CD14-positive monocyte (primary cell): ENCODE results near the gene CDH15. TPM values are rescaled to one million over a fixed set of nuclear protein-coding genes. Genes with fewer than 3 reads are reported as not detected.
A peak's percentile ranks its signal among the peaks of the same experiment; 100 is the strongest.

Experiments
- DNase-seq, 3 donors: peaks; one replicate each; pipeline ENCODE4 v3.0.0-alpha.2; 2011 to 2022
- H2AFZ ChIP-seq: 2 replicates; pipeline ENCODE4 v1.6.0; 2012; ENCODE audit warnings: mild to moderate bottlenecking, low read depth, low read length, inconsistent platforms; ENCODE audit not compliant: insufficient read depth, poor library complexity, severe bottlenecking
- H3K27ac ChIP-seq, 2 donors: 1 replicate in 1 of 2; 2 replicates in 1 of 2; pipeline ENCODE4 v1.5.1; 2012 to 2013; ENCODE audit warnings: low read length in 2 of 2, control low read depth in 1 of 2, inconsistent platforms in 1 of 2, low read depth in 1 of 2, mild to moderate bottlenecking in 1 of 2
- H3K27me3 ChIP-seq, 2 donors: one replicate each; pipeline versions ENCODE4 v1.6.0 to v1.6.1; 2011 to 2013; ENCODE audit warnings: low read length in 2 of 2; ENCODE audit not compliant: control insufficient read depth in 2 of 2, insufficient read depth in 2 of 2
- H3K36me3 ChIP-seq, 2 donors: replicated peaks in 1 of 2; 1 replicate in 1 of 2; 2 replicates in 1 of 2; pipeline versions ENCODE4 v1.5.1 to v1.6.1; 2012 to 2013; ENCODE audit warnings: low read length in 2 of 2, control low read depth in 1 of 2, inconsistent platforms in 1 of 2, mild to moderate bottlenecking in 1 of 2; ENCODE audit not compliant: insufficient read depth in 2 of 2, control insufficient read depth in 1 of 2
- H3K4me1 ChIP-seq, 2 donors: 1 replicate in 1 of 2; 2 replicates in 1 of 2; pipeline versions ENCODE4 v1.5.1 to v1.6.1; 2012 to 2013; ENCODE audit warnings: low read length in 2 of 2, control low read depth in 1 of 2, inconsistent platforms in 1 of 2, mild to moderate bottlenecking in 1 of 2, moderate library complexity in 1 of 2; ENCODE audit not compliant: insufficient read depth in 2 of 2, control insufficient read depth in 1 of 2
- H3K4me2 ChIP-seq: replicated peaks from 2 replicates; pipeline ENCODE3; 2012; ENCODE audit warnings: low read length, moderate library complexity, mild to moderate bottlenecking; ENCODE audit not compliant: poor library complexity, severe bottlenecking; ENCODE audit errors: extremely low read depth
- H3K4me3 ChIP-seq, 3 experiments: fragments of 200-600 bp in 1 of 3; sonication (generic) in 1 of 3; replicated peaks in 1 of 3; 1 replicate in 2 of 3; 2 replicates in 1 of 3; pipeline ENCODE4 v1.5.1; 2011 to 2013; ENCODE audit warnings: low read length in 3 of 3, mild to moderate bottlenecking in 3 of 3, control low read depth in 2 of 3, low read depth in 2 of 3, inconsistent platforms in 1 of 3, moderate library complexity in 1 of 3
- H3K79me2 ChIP-seq: 2 replicates; pipeline ENCODE4 v1.6.0; 2012; ENCODE audit warnings: mild to moderate bottlenecking, control low read depth, inconsistent platforms, low read length, moderate library complexity; ENCODE audit not compliant: insufficient read depth
- H3K9ac ChIP-seq: 2 replicates; pipeline ENCODE4 v1.6.0; 2017; ENCODE audit warnings: low read length, mild to moderate bottlenecking; ENCODE audit not compliant: insufficient read depth, poor library complexity, severe bottlenecking
- H3K9me3 ChIP-seq, 2 donors: replicated peaks in 1 of 2; 1 replicate in 1 of 2; 2 replicates in 1 of 2; pipeline versions ENCODE4 v1.5.1 to v1.6.1; 2012 to 2013; ENCODE audit warnings: low read length in 2 of 2, control low read depth in 1 of 2; ENCODE audit not compliant: control insufficient read depth in 1 of 2, insufficient read depth in 1 of 2
- H4K20me1 ChIP-seq: 2 replicates; pipeline ENCODE4 v1.6.0; 2012; ENCODE audit warnings: mild to moderate bottlenecking, low read length, control low read depth, moderate library complexity; ENCODE audit not compliant: insufficient read depth
- H3K27ac Mint-ChIP-seq, 7 donors: one replicate each; pipeline ENCODE4 v1.8.0; 2020; ENCODE audit warnings: mild to moderate bottlenecking in 7 of 7, mixed read lengths in 7 of 7, moderate library complexity in 6 of 7, inconsistent platforms in 2 of 7
- H3K27me3 Mint-ChIP-seq, 3 donors: one replicate each; pipeline ENCODE4 v1.8.0; 2021 to 2022; ENCODE audit warnings: low read depth in 3 of 3, mild to moderate bottlenecking in 3 of 3, mixed read lengths in 3 of 3, moderate library complexity in 3 of 3, inconsistent platforms in 1 of 3
- H3K36me3 Mint-ChIP-seq, 2 donors: one replicate each; pipeline ENCODE4 v1.8.0; 2020; ENCODE audit warnings: mixed read lengths in 2 of 2, inconsistent platforms in 1 of 2, mild to moderate bottlenecking in 1 of 2
- H3K4me1 Mint-ChIP-seq: one replicate; pipeline ENCODE4 v1.8.0; 2020; ENCODE audit warnings: mild to moderate bottlenecking, mixed read lengths
- H3K4me3 Mint-ChIP-seq, 2 donors: one replicate each; pipeline ENCODE4 v1.8.0; 2020; ENCODE audit warnings: mild to moderate bottlenecking in 2 of 2, mixed read lengths in 2 of 2, moderate library complexity in 1 of 2
- H3K9me3 Mint-ChIP-seq, 7 donors: one replicate each; pipeline ENCODE4 v1.8.0; 2020 to 2022; ENCODE audit warnings: mixed read lengths in 7 of 7, mild to moderate bottlenecking in 6 of 7, moderate library complexity in 6 of 7, inconsistent platforms in 2 of 7
- WGBS: methylation state at CpG from one replicate; pipeline ENCODE4 v1.1.5; 2013; ENCODE audit warnings: missing lambda C conversion rate; ENCODE audit not compliant: insufficient coverage; 5-methylcytosine and 5-hydroxymethylcytosine counted together
- intact Hi-C, 2 donors: fragments of 100-400 bp; cut with micrococcal nuclease; formaldehyde crosslinking; loops; one replicate each; pipeline versions ENCODE4 v1.15.0 to v1.15.1; 2023
- polyA plus RNA-seq, 3 donors: library from polyadenylated mRNA; depleted of rRNA in 1 of 3; unstranded in 2 of 3; stranded (reverse) in 1 of 3; fragments of 300-500 nt in 2 of 3; fragments of >200 nt in 1 of 3; fragmentation: Illumina TruSeq in 2 of 3; gene quantifications; 1 replicate in 2 of 3; 2 replicates in 1 of 3; pipeline ENCODE4 v1.2.3, GENCODE V29; 2012 to 2021
- TF ChIP-seq, protein P1 (sequence below): fragments of 200-600 bp; IDR thresholded peaks from one replicate; pipeline ENCODE4 v1.8.0; 2022; ENCODE audit warnings: antibody characterized with exemption, mild to moderate bottlenecking

The CDH15 gene
- polyA plus RNA-seq, 3 donors: not detected

DNA sequence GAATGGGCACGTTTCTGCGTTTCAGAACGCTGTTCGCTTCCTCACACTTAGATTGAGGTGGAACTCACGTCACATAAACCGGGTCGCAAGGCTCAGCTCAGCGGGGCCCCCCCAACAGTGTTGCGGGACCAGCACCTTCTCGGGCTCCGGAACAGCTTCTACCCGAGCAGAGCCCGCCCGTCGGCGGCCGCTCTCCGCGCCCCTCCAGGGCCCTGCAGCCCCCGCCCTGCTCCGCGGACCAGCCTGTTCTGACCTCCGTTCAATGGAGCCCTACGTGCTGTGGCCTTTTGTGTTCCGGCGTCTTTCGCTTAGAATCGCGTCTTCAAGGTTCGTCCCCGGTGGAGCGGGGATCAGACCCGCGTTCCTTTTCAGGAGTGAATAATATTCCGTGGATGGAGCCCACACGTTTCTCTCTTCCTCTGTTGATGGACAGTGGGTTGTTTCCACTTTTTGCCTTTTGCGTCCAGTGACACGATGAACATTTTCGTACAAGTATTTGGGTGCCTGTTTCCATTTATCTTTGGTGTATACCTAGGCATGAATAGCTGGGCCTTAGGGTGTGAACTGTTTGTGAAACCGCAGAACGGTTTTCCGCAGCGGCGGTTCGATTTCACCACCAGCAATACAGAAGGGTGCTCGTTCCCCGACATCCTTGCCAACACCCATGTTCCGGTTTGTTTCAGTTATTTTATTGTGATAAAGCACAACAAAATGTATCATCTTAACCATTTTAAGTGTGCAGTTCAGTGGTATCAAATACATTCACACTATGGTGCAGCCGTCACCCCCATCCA, 31.1 kb downstream of the CDH15 start:
- Mint-ChIP-seq H3K4me3 (peak overlapping the region; percentile 53 to 85), H3K27me3 (peaks cover 50 to 73% (median 62%) of the 10 kb centered on the region in 3 donors), H3K4me1 (peaks cover 16% of the 10 kb centered on the region), H3K27ac (no peak overlapping the region), H3K36me3 (peaks cover 3 to 6% of the 10 kb centered on the region in 2 donors), H3K9me3 (peaks cover 3 to 20% (median 16%) of the 10 kb centered on the region in 7 donors)
- peaks cover 15 to 21% of the 10 kb centered on the region in 2 donors for H3K4me1 ChIP-seq
- 34% methylated on average over 31 of the region's 49 CpGs for WGBS
- peaks cover 31 to 51% of the 10 kb centered on the region in 2 donors for H3K27me3 ChIP-seq
- no peak overlapping the region for H3K4me3 ChIP-seq
- H4K20me1 ChIP-seq: no peaks in the 10 kb centered on the region
- H3K9ac ChIP-seq: no peak overlapping the region
- peaks cover 8 to 9% of the 10 kb centered on the region in 2 donors for H3K9me3 ChIP-seq
- TF ChIP-seq, protein P1, sequence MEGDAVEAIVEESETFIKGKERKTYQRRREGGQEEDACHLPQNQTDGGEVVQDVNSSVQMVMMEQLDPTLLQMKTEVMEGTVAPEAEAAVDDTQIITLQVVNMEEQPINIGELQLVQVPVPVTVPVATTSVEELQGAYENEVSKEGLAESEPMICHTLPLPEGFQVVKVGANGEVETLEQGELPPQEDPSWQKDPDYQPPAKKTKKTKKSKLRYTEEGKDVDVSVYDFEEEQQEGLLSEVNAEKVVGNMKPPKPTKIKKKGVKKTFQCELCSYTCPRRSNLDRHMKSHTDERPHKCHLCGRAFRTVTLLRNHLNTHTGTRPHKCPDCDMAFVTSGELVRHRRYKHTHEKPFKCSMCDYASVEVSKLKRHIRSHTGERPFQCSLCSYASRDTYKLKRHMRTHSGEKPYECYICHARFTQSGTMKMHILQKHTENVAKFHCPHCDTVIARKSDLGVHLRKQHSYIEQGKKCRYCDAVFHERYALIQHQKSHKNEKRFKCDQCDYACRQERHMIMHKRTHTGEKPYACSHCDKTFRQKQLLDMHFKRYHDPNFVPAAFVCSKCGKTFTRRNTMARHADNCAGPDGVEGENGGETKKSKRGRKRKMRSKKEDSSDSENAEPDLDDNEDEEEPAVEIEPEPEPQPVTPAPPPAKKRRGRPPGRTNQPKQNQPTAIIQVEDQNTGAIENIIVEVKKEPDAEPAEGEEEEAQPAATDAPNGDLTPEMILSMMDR: no peak
- H3K27ac ChIP-seq: no peak overlapping the region
- intact Hi-C loops: no loop called here
- H2AFZ ChIP-seq: no peak overlapping the region
- no peak overlapping the region for H3K4me2 ChIP-seq
- H3K36me3 ChIP-seq: no peaks in the 10 kb centered on the region
- no peaks in the 10 kb centered on the region for H3K79me2 ChIP-seq
- DNase-seq: no peak

- H3K79me2 ChIP-seq: no peaks in the 10 kb centered on the region
- no peaks in the 10 kb centered on the region for H3K4me1 Mint-ChIP-seq
- H3K27me3 Mint-ChIP-seq: peaks cover 29 to 44% (median 31%) of the 10 kb centered on the region in 3 donors
- H3K9ac ChIP-seq: no peak overlapping the region
- no peaks in the 10 kb centered on the region for H3K36me3 ChIP-seq
- H3K9me3 Mint-ChIP-seq: peaks cover 0 to 4% (median 3%) of the 10 kb centered on the region in 7 donors
- no peaks in the 10 kb centered on the region for H3K4me1 ChIP-seq
- no peak overlapping the region for H3K27ac Mint-ChIP-seq
- DNase-seq: no peak
- H4K20me1 ChIP-seq: no peaks in the 10 kb centered on the region
- WGBS: no CpG with 5 or more reads among the region's 4 CpGs
- H3K27ac ChIP-seq: no peak overlapping the region
- H3K36me3 Mint-ChIP-seq: peaks cover 0 to 2% of the 10 kb centered on the region in 2 donors
- peaks cover 11 to 22% of the 10 kb centered on the region in 2 donors for H3K27me3 ChIP-seq
- H3K9me3 ChIP-seq: peaks cover 0 to 1% of the 10 kb centered on the region in 2 donors
- no peak overlapping the region for H3K4me3 ChIP-seq
- H2AFZ ChIP-seq: no peak overlapping the region
- intact Hi-C loops: no loop called here
- TF ChIP-seq, protein P1: no peak
- no peak overlapping the region for H3K4me3 Mint-ChIP-seq
- H3K4me2 ChIP-seq: no peak overlapping the region
Measured at GRCh38 chr16:89207993-89208392, 36.4 kb downstream of the CDH15 start.
